Progenitor cell of endocrine pancreas (in vitro differentiated cells): ENCODE measurements around the gene PC. TPM values are rescaled to one million over a fixed set of nuclear protein-coding genes. Genes with fewer than 3 reads are reported as not detected.

Experiments
- DNase-seq: peaks from one replicate; pipeline ENCODE4 v3.0.0; 2021; ENCODE audit warnings: low spot score; ENCODE audit not compliant: unreplicated experiment
- H3K27ac Mint-ChIP-seq: 2 replicates; pipeline ENCODE4 v1.8.0; 2021; ENCODE audit warnings: mild to moderate bottlenecking, moderate library complexity, mixed read lengths
- H3K27me3 Mint-ChIP-seq: 2 replicates; pipeline ENCODE4 v1.8.0; 2021; ENCODE audit warnings: mixed read lengths
- H3K36me3 Mint-ChIP-seq: 2 replicates; pipeline ENCODE4 v1.8.0; 2022; ENCODE audit warnings: mixed read lengths; ENCODE audit not compliant: insufficient read depth
- H3K4me1 Mint-ChIP-seq: 2 replicates; pipeline ENCODE4 v1.8.0; 2021; ENCODE audit warnings: low read depth, mixed read lengths
- H3K4me3 Mint-ChIP-seq: 2 replicates; pipeline ENCODE4 v1.8.0; 2021; ENCODE audit warnings: low read depth, mild to moderate bottlenecking, moderate library complexity, mixed read lengths
- H3K9me3 Mint-ChIP-seq: 2 replicates; pipeline ENCODE4 v1.8.0; 2021; ENCODE audit warnings: low read depth, mixed read lengths
- CTCF ChIP-seq: fragments of 200-600 bp; sonication (generic); IDR thresholded peaks from one replicate; pipeline ENCODE4 v1.5.0; 2021; ENCODE audit warnings: antibody characterized with exemption, mild to moderate bottlenecking; ENCODE audit not compliant: unreplicated experiment
- total RNA-seq: library from RNA; stranded (reverse); gene quantifications from 2 replicates; pipeline ENCODE4 v1.2.1, GENCODE V29; 2021

PC gene
- total RNA-seq, 1 donor from 2014 or later = 25.0 TPM

- H3K27ac Mint-ChIP-seq = no peak overlapping the region
- peaks cover 2% of the 10 kb centered on the region for H3K36me3 Mint-ChIP-seq
- H3K4me3 Mint-ChIP-seq = no peak overlapping the region
- no peak for TF ChIP-seq CTCF
- H3K27me3 Mint-ChIP-seq = no peaks in the 10 kb centered on the region
- DNase-seq = no peak
- H3K4me1 Mint-ChIP-seq = no peaks in the 10 kb centered on the region
- H3K9me3 Mint-ChIP-seq = no peaks in the 10 kb centered on the region
Observed at GRCh38 chr11:66849501-66850234, 108.5 kb downstream of the PC start.

GRCh38 chr11:66848671-66849500 is 109.3 kb downstream of the PC start:
- Mint-ChIP-seq H3K27me3 (no peaks in the 10 kb centered on the region), H3K27ac (no peak overlapping the region), H3K4me3 (no peak overlapping the region), H3K4me1 (peaks cover 5% of the 10 kb centered on the region), H3K36me3 (peaks cover 2% of the 10 kb centered on the region), H3K9me3 (no peaks in the 10 kb centered on the region)
- no peak for DNase-seq
- TF ChIP-seq CTCF = no peak

GRCh38 chr11:66847461-66848232 is 110.5 kb downstream of the PC start:
- no peak for TF ChIP-seq CTCF
- Mint-ChIP-seq H3K9me3 (no peaks in the 10 kb centered on the region), H3K4me3 (no peak overlapping the region), H3K27me3 (no peaks in the 10 kb centered on the region), H3K27ac (no peak overlapping the region), H3K4me1 (peaks cover 6% of the 10 kb centered on the region), H3K36me3 (peaks cover 2% of the 10 kb centered on the region)
- DNase-seq = no peak

GRCh38 chr11:66846671-66847091 is 111.5 kb downstream of the PC start:
- no peaks in the 10 kb centered on the region for H3K27me3 Mint-ChIP-seq
- no peak for DNase-seq
- peaks cover 2% of the 10 kb centered on the region for H3K36me3 Mint-ChIP-seq
- peaks cover 15% of the 10 kb centered on the region for H3K4me1 Mint-ChIP-seq
- no peak for TF ChIP-seq CTCF
- H3K27ac Mint-ChIP-seq = no peak overlapping the region
- H3K9me3 Mint-ChIP-seq = no peaks in the 10 kb centered on the region
- no peak overlapping the region for H3K4me3 Mint-ChIP-seq

GRCh38 chr11:66845876-66846212 is 112.3 kb downstream of the PC start:
- no peaks in the 10 kb centered on the region for H3K9me3 Mint-ChIP-seq
- H3K4me1 Mint-ChIP-seq = peaks cover 15% of the 10 kb centered on the region
- TF ChIP-seq CTCF = no peak
- no peaks in the 10 kb centered on the region for H3K27me3 Mint-ChIP-seq
- H3K36me3 Mint-ChIP-seq = peaks cover 2% of the 10 kb centered on the region
- H3K27ac Mint-ChIP-seq = no peak overlapping the region
- H3K4me3 Mint-ChIP-seq = peak overlapping the region; percentile 31
- no peak for DNase-seq
